Keratinocyte (primary cell): Measurements from ENCODE around the gene HNRNPL.
"Not testable (repeated sequence)": the region's sequence is repeated elsewhere in the genome, so short reads cannot be mapped to it uniquely, and the experiment has no call there.

Experiments used
- EZH2 ChIP-seq: IDR thresholded peaks from one replicate; pipeline ENCODE4 v1.6.1; 2012; ENCODE audit warnings: inconsistent platforms, mild to moderate bottlenecking, low read length, moderate library complexity
- TF ChIP-seq, protein P1 (sequence below), 3 experiments: IDR thresholded peaks in 1 of 3; conservative IDR thresholded peaks in 1 of 3; optimal IDR thresholded peaks in 1 of 3; 2 replicates in 2 of 3; 3 replicates in 1 of 3; pipeline versions ENCODE3 to v1.5.1; 2011; ENCODE audit warnings: low read length in 3 of 3, mild to moderate bottlenecking in 3 of 3, moderate library complexity in 2 of 3, control low read depth in 1 of 3, inconsistent platforms in 1 of 3; ENCODE audit not compliant: insufficient read depth in 2 of 3; ENCODE audit errors: extremely low read depth in 1 of 3

DNA sequence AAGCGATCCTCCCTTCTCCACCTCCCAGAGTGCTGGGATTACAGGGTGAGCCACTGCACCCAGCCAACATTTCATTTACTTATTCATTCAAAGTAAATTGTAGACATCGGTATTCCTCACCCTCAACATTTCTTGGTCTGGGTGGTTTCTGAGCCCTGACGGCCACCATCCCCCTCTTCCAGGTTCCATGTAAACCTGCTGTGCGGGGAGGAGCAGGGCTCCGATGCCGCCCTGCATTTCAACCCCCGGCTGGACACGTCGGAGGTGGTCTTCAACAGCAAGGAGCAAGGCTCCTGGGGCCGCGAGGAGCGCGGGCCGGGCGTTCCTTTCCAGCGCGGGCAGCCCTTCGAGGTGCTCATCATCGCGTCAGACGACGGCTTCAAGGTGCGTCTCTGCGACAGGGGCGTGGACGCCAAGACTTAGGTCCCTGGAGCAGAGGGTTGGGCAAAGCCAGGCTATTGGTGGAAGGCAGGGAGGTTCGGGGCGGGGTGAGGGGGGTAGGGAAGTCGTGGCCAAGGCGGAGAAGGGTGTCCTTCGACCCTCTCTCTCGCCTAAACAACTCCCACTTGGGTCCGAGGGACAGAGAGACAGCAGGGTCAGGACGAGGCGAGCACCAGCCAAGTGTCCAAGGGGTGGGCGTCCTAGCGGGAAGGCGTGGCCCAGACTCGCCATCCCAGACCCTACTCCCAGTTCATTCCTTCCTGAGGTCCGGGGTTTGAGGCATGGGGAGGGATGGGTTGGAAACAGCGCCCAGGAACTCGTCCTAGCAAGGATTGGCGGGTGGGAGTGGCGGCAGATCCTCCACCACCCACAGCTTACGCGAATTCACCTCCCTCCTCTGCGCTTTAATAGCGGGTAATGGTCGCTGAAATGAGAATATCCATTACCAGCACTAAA lies 59.0 kb downstream of the HNRNPL start:
- TF ChIP-seq, protein P1, sequence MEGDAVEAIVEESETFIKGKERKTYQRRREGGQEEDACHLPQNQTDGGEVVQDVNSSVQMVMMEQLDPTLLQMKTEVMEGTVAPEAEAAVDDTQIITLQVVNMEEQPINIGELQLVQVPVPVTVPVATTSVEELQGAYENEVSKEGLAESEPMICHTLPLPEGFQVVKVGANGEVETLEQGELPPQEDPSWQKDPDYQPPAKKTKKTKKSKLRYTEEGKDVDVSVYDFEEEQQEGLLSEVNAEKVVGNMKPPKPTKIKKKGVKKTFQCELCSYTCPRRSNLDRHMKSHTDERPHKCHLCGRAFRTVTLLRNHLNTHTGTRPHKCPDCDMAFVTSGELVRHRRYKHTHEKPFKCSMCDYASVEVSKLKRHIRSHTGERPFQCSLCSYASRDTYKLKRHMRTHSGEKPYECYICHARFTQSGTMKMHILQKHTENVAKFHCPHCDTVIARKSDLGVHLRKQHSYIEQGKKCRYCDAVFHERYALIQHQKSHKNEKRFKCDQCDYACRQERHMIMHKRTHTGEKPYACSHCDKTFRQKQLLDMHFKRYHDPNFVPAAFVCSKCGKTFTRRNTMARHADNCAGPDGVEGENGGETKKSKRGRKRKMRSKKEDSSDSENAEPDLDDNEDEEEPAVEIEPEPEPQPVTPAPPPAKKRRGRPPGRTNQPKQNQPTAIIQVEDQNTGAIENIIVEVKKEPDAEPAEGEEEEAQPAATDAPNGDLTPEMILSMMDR (optimal IDR thresholded peaks at IDR 0.05 in 1 of 3, IDR thresholded peaks at IDR 0.05 in 1 of 3, conservative IDR thresholded peaks at IDR 0.05 in 1 of 3; ENCODE audit: extremely low read depth in 1 of 3, insufficient read depth in 2 of 3, low read length in 3 of 3) = not testable (repeated sequence)
- not testable (repeated sequence) for TF ChIP-seq EZH2
